H1 (cell line): ENCODE measurements around the gene GPR157. TPM values are rescaled to one million over a fixed set of nuclear protein-coding genes. Genes with fewer than 3 reads are reported as not detected.

Experiments used
- EGR1 ChIP-seq: IDR thresholded peaks from 2 replicates; pipeline ENCODE4 v1.6.1; 2011; ENCODE audit warnings: low read depth, low read length, borderline replicate concordance
- GTF2F1 ChIP-seq: IDR thresholded peaks from 2 replicates; pipeline ENCODE4 v1.6.1; 2012; ENCODE audit warnings: low read depth, low read length, improper control_type of control experiment, borderline replicate concordance
- SRF ChIP-seq: IDR thresholded peaks from 2 replicates; pipeline ENCODE4 v1.6.1; 2011; ENCODE audit warnings: mild to moderate bottlenecking, low read depth, low read length, moderate library complexity
- polyA plus RNA-seq, 7 experiments: library from polyadenylated mRNA; depleted of rRNA in 3 of 7; stranded (reverse) in 5 of 7; unstranded in 2 of 7; fragments of >200 nt in 5 of 7; fragments of 200-250 nt in 2 of 7; gene quantifications; 1 replicate in 5 of 7; 2 replicates in 1 of 7; 4 replicates in 1 of 7; pipeline versions ENCODE4 v1.2.1 to v1.2.3, GENCODE V29; 2011 to 2013; ENCODE audit warnings: missing spikeins in 2 of 7, mixed read lengths in 2 of 7
- total RNA-seq: library from RNA; stranded (reverse); fragmentation: NEBNext Ultra II Directional; extraction: Animal tissue kit (Norgen Biotek cat#: 25700); gene quantifications from 2 replicates; pipeline ENCODE4 v1.2.1, GENCODE V29; 2021

Gene GPR157
- total and polyA plus RNA-seq, 2 of the 8 experiments (the other 6 are each of a cell fraction or from before 2014, with no cell fraction given) = 1.0 to 11.0 TPM

DNA sequence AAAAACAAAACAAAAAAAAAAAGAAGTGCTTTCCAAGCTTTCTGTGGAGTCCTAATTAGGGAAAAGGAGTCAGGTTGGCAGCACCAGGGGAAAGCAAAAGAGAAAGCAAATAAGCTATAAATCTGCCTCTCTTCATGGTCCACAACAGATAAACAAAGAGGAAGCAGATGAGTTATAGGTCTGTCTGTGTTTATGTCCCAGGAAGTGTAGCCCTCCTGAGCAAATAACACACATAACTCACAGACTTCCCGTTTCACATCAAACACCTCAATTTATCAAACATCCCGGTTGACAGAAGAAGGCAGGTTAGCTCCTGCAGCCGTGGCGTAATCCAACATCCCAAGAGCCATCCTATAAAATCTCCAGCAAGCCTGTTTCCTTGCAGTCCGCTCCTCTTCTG, 53.9 kb downstream of the GPR157 start (continued):
- TF ChIP-seq SRF (no peak), EGR1 (no peak), GTF2F1 (no peak)
